M059J (cell line): ENCODE results near the gene PLEKHA8. TPM values are rescaled to one million over a fixed set of nuclear protein-coding genes. Genes with fewer than 3 reads are reported as not detected.

Experiments used
- DNase-seq: peaks from one replicate; pipeline ENCODE4 v3.0.0-alpha.2; 2012; ENCODE audit warnings: low read depth
- total RNA-seq: library from RNA; depleted of rRNA; stranded (reverse); fragments of >200 nt; shearing (Covaris generic); gene quantifications from 2 replicates; pipeline ENCODE4 v1.2.3, GENCODE V29; 2014

Gene PLEKHA8
- total RNA-seq, 1 experiment from 2014 or later, result 11.8 TPM

- no peak for DNase-seq
Measured at GRCh38 chr7:30144657-30145306, 116.6 kb downstream of the PLEKHA8 start.

- DNase-seq, result no peak
Measured at GRCh38 chr7:30145426-30145970, 117.3 kb downstream of the PLEKHA8 start.

GRCh38 chr7:30146127-30146612 lies 118.0 kb downstream of the PLEKHA8 start:
- DNase-seq, result no peak

GRCh38 chr7:30147223-30147622 lies 119.0 kb downstream of the PLEKHA8 start:
- no peak for DNase-seq

GRCh38 chr7:30147785-30148184 lies 119.6 kb downstream of the PLEKHA8 start:
- DNase-seq, result no peak

- DNase-seq, result no peak
Measured at GRCh38 chr7:30148426-30148825, 120.2 kb downstream of the PLEKHA8 start.

- no peak for DNase-seq
Measured at GRCh38 chr7:30148951-30149459, 120.8 kb downstream of the PLEKHA8 start.

- no peak for DNase-seq
Measured at GRCh38 chr7:30149640-30150272, 121.5 kb downstream of the PLEKHA8 start.

GRCh38 chr7:30150711-30151110 lies 122.5 kb downstream of the PLEKHA8 start:
- DNase-seq, result no peak

GRCh38 chr7:30154111-30154587 lies 125.9 kb downstream of the PLEKHA8 start:
- no peak for DNase-seq

- no peak for DNase-seq
Measured at GRCh38 chr7:30155481-30155880, 127.3 kb downstream of the PLEKHA8 start.

- no peak for DNase-seq
Measured at GRCh38 chr7:30157204-30157603, 129.0 kb downstream of the PLEKHA8 start.

- no peak for DNase-seq
Measured at GRCh38 chr7:30159163-30159562, 131.0 kb downstream of the PLEKHA8 start.

GRCh38 chr7:30159698-30160143 lies 131.5 kb downstream of the PLEKHA8 start:
- peak; percentile 50 for DNase-seq

GRCh38 chr7:30160329-30160728 lies 132.1 kb downstream of the PLEKHA8 start:
- DNase-seq, result no peak

GRCh38 chr7:30162133-30162532 lies 133.9 kb downstream of the PLEKHA8 start:
- no peak for DNase-seq

- peak; percentile 69 for DNase-seq
Measured at GRCh38 chr7:30162622-30163124, 134.5 kb downstream of the PLEKHA8 start.

GRCh38 chr7:30163231-30163894 lies 135.2 kb downstream of the PLEKHA8 start:
- no peak for DNase-seq

- peak; percentile 76 for DNase-seq
Measured at GRCh38 chr7:30164567-30164966, 136.4 kb downstream of the PLEKHA8 start.

- no peak for DNase-seq
Measured at GRCh38 chr7:30165590-30165989, 137.4 kb downstream of the PLEKHA8 start.

- no peak for DNase-seq
Measured at GRCh38 chr7:30166155-30166840, 138.1 kb downstream of the PLEKHA8 start.
